GM12873 (cell line): ENCODE results near the gene KAZALD1.

Experiments used
- TF ChIP-seq, protein P1 (sequence below): IDR thresholded peaks from 2 replicates; pipeline ENCODE4 v1.5.1; 2012; ENCODE audit warnings: low read depth, mild to moderate bottlenecking, moderate library complexity, low read length, control low read depth; ENCODE audit not compliant: insufficient read depth; ENCODE audit errors: missing control alignments

KAZALD1 gene

DNA sequence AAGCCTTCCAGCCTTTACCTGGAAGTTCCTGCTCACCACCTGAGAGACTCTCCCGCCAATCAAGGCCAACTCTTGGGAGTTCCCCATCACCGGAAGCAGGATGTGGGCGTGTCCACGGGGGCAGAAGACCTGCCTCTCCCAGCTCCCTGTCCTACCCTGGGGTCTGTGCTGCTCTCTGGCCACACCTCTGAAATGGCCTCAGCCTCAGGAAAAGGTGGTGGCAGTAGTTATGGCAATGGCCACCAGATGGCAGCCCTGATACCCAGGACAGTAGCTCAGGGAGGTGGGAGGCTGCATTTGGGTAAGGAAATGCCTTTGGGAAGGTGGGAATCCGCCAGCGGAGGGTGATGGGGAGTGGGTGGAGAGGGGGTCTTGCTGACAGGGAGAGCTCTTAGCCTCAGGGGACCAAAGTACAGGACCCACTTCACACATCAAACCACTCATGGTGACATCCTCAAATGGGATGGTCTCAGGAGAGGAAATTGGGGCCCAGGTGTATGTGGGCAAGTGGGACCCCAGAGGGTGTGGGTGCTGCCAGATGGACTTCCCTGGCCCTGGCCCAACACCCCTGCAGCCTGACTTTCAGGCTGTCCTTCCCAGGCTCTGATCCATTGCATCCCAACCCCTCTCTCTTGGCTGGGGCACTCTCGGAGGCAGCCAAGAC is 33.9 kb downstream of the KAZALD1 start:
- TF ChIP-seq, protein P1, sequence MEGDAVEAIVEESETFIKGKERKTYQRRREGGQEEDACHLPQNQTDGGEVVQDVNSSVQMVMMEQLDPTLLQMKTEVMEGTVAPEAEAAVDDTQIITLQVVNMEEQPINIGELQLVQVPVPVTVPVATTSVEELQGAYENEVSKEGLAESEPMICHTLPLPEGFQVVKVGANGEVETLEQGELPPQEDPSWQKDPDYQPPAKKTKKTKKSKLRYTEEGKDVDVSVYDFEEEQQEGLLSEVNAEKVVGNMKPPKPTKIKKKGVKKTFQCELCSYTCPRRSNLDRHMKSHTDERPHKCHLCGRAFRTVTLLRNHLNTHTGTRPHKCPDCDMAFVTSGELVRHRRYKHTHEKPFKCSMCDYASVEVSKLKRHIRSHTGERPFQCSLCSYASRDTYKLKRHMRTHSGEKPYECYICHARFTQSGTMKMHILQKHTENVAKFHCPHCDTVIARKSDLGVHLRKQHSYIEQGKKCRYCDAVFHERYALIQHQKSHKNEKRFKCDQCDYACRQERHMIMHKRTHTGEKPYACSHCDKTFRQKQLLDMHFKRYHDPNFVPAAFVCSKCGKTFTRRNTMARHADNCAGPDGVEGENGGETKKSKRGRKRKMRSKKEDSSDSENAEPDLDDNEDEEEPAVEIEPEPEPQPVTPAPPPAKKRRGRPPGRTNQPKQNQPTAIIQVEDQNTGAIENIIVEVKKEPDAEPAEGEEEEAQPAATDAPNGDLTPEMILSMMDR: peak; percentile 87

DNA sequence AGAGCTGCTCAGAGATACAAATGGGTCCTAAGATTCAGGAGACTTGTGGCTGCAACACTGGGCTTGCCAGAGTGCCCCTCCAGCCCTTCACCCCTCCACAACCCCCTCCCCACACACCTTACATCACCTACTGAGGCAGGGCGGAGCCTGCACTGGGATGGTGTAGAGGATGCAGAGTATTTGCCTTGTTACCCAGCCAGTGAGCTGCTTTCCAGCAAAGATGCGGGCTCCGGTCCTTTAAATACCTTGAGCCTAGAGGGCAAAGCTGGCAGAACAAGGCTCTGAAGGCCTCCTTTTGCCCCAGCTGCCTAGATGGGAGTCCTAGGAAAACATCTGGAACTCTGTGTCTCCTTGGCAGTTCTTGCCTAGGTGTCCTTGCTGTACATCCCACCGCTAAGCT is 34.6 kb downstream of the KAZALD1 start:
- TF ChIP-seq, protein P1: no peak

DNA sequence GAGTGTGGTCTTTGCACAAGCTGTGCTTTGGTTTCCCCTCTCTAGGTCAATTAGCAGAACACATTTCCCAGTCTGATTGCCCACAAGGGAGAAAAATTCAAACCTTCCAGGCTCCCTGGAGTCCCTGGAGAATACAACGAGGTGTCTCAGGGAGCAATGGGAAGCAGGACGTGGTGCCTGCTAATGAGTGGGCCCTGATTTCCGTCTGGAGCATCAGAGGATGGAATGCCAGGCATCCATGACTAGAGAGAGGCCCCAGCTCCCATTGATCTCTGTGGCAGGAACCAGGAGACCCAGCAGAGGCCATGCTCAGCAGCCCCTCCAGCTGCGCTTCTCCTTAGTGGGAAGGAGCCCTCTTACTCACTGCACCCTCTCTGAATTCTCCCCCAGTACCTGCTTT is 36.1 kb downstream of the KAZALD1 start:
- TF ChIP-seq, protein P1: no peak

DNA sequence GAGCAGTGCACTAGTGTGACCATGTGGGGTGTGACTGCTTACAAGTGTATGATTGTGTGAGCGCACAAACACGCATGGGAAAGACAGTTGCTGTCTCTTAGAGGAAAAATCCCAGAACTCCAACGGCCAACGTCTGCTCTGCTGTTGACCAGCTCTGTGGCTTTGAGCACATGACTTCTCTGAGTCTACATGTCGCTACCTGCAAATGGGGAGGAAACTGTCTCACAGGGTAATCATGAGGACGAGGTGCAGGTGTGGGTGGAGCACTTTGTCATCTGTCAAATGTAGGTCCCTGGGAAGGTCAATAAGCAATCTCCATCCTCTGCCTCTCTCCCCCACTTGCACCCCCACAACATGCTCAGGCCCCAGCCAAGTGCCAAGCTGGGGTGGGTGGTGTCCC is 38.1 kb downstream of the KAZALD1 start:
- TF ChIP-seq, protein P1: no peak

DNA sequence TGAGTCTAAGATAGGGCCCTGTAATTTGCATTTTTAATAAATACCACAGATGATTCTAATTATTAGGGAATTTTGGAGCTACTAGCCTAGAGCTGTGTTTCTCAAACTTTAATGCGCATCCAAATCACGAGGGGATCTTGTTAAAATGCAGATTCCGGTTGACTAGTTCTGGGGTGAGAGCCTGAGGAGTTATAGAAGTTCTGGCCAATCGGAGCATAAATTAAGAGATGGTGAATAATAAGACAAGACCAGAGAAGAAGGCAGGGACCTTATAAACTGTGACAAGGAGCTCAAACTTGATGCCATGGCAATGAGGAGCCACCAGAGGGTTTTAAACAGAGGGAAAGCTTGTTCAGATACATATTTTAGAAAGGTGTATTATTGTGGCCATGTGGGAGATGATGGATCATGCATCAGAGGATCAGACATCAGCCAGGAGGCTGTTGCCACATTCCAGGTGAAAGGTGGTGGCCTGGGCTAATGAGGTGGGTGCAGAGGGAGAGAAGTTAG is 39.6 kb downstream of the KAZALD1 start:
- TF ChIP-seq, protein P1: no peak

DNA sequence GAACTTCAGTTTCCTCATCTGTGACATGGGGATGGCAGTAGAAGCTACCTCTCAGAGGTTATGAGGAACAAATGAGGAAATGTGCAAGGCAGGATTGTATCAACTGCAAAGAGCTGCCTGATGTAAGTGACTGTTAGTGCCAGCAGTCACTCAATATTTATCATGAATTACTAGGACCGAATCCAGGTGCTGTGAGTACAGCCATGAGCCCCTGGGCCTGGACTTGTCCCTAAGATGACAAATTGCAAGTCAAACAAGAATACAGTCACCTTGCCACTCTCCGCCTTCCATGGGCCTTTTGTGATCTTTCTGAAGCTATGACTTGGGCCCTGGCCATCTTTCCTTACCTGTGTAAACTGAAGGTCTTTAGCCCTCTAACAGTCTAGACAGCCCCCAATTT is 41.6 kb downstream of the KAZALD1 start:
- TF ChIP-seq, protein P1: no peak

DNA sequence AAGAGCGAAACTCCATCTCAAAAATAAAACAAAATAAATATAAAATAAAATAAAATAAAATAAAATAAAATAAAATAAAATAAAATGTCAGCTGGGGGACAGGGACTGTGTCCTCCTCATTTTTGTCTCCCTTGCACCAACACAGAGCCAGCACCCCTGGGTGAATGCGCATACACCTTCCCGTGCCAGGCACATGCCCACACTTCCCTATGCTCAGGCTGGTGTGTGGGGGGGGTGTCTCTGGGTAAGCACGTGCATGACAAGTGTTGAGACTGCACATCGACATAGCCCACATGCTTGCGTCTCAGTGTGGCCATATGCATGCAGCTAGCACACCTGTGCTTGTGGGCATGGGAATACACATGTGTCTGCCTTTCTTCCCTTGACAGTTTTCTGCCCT is 44.6 kb downstream of the KAZALD1 start:
- TF ChIP-seq, protein P1: no peak
